AML-193 (cell line): ENCODE data around the gene SPTY2D1.
A peak's percentile ranks its signal among the peaks of the same experiment; 100 is the strongest.
"Not testable (repeated sequence)": the region's sequence is repeated elsewhere in the genome, so short reads cannot be mapped to it uniquely, and the experiment has no call there.

Experiments used
- DNase-seq, 2 experiments: peaks; one replicate each; lab custom pipeline; 2025; lab: John Stamatoyannopoulos, UW

The SPTY2D1 gene, protein sequence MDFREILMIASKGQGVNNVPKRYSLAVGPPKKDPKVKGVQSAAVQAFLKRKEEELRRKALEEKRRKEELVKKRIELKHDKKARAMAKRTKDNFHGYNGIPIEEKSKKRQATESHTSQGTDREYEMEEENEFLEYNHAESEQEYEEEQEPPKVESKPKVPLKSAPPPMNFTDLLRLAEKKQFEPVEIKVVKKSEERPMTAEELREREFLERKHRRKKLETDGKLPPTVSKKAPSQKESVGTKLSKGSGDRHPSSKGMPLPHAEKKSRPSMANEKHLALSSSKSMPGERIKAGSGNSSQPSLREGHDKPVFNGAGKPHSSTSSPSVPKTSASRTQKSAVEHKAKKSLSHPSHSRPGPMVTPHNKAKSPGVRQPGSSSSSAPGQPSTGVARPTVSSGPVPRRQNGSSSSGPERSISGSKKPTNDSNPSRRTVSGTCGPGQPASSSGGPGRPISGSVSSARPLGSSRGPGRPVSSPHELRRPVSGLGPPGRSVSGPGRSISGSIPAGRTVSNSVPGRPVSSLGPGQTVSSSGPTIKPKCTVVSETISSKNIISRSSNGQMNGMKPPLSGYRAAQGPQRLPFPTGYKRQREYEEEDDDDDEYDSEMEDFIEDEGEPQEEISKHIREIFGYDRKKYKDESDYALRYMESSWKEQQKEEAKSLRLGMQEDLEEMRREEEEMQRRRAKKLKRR

DNA sequence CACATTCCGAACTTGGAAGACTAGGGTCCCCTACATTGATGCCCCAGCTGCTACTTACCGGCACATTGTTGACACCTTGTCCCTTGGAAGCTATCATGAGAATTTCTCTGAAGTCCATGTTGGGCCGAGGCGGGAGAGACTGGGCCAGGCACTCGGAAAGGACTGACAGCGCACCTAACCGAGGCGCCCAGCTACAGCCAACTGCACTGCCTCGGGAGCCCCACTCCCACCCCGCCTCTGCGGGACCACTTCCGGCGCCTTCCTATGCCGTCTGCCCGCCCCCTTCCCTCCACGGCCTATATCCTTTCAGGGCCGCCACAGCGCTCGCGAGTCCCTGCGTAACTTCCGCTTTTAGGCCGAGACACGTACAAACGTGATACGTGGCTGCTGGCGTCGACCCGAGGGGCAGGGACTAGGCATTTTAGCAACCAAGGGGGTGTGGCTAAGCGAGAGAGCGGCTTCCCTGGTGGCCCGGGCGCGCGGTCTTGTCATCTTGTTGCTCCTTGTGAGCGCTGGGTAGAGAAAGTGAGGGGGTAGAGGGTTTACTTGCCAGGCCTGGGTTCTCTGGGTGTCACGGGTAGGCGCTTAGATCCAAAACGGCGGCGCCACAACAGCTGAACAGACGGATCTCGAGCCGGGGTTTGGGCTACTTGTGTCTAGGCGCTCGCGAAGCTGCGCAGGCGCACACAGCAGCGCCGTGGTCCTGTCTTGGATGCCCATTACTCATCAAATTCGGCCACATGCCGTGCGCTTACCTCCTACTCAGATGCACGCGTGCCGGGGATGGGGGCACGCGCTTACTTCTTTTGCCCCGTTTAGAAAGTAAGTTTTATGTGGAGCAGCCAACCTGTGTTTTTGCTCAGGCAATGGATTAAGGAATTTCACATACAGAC, at the start of gene SPTY2D1:
Gene SPTY2D1, minus strand, starts transcription at position 203 of the 893 bp plus-strand sequence. Its CDS starts 85 bp downstream, at position 118.
- DNase-seq: peak; percentile 96 to 97

DNA sequence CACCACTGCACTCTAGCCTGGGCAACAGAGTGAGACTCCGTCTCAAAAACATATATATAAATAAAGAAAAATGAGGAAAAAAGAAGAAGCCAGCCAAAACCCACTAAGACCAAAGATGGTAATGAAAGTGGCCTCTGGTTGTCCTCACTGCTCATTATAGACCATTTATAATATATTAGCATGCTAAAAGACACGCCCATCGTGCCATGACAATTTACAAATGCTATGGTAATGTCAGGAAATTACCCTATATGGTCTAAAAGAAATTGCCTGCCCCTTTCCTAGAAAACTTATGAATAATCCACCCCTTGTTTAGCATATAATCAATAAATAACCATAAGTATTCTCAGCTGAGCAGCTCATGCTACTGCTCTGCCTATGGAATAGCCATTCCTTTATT, 48.3 kb upstream of the SPTY2D1 start:
- DNase-seq: no peak

DNA sequence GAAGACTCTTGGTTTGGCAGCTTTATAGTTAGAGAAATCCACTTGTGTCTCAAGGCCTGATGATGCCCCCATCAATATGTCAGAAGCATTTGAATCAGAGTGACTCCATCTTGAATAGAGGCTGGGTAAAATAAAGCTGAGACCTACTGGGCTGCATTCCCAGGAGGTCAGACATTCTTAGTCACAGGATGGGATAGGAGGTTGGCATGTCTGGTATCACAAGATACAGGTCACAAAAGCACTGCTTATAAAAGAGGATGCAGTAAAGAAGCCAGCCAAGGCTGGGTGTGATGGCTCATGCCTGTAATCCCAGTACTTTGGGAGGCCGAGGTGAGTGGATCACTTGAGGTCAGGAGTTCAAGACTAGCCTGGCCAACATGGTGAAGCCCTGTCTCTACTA, 47.8 kb upstream of the SPTY2D1 start:
- DNase-seq: not testable (repeated sequence)

DNA sequence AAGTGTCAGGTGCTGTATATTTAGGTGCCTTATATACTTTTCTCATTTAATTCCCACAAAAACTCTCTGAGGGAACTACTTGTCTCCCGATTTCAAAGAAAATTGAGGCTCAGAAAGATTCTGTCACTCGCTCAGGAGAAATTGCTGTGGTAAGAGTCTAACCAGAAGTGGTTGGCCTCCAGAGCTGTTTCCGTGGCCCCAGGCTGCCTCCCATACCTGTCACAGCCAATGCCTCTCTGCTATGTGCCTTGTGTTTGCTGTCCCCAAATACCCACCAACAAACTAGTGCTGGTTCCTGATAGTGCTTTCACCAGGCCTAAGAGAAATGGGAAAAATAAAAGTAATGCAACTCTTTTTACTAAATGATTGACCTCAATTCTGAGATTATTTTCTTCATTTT, 43.4 kb upstream of the SPTY2D1 start:
- no peak for DNase-seq

DNA sequence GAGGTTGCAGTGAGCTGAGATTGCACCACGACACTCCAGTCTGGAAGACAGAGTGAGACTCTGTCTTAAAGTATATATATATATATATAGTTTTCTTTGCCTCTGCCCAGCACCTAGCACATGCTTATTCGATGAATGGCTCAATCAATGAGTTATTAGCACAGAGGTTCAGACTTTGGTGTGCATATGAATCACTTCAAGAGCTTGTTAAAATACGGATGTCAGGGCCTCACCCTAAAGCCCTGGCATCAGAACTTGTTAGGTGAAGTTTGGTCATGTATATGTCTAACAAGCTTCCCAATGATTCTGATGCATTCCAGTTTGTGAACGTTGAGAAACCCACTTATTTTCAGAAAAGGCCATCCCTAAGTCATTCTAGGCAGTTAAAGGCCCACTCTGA, 42.7 kb upstream of the SPTY2D1 start:
- DNase-seq: no peak

DNA sequence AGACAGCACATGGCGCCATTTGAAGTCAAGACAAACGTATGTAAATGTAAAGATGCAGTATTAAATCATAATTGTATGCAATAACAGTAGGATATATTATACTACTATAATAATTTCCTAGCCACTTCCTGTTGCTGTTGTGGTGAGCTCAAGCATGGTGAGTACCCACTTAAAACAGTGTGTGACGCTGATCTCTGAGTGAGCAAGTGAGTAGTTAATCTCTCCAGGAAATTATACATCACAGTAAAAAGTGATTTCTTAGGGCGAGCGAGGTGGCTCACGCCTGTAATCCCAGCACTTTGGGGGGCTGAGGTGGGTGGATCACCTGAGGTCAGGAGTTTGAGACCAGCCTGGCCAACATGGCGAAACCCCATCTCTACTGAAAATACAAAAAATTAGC, 38.1 kb upstream of the SPTY2D1 start:
- DNase-seq: not testable (repeated sequence)

DNA sequence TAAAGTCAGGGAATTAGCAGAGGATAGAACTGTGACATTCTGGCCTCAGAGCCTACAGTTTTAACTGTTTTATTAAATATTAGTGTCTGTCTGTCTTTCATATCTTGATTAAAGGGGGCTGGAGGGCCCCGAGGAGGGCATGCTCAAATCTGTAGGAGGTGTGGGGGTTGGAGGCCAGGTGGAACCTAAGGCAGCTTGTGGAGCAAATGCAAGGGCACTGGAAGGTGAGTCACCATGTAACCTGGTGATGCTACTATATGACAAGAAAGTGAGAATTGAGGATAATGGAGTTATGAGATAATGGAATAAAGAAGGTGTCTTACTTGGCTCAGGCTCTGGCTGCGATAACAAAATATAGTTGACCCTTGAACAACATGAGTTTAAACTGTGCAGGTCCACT, 37.1 kb upstream of the SPTY2D1 start:
- DNase-seq: no peak

DNA sequence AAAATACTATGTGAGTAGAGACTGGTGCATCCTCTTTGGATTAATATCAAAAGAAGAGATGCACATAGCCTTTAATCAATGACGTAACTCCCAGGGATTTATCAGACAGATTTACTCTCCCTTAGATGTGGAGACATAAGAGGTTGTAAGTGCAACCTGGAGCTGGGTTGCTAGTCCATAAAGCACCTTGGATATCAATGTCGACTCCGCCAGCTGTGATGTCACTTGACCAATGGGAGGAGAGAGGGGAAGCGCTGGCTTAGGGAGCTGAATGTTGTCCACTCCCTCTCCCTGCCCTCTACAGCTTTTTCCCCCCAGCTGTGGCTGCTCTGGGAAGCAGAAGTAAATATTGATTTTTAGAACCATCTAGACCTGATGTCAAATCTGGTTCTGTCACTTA, 35.6 kb upstream of the SPTY2D1 start:
- no peak for DNase-seq

DNA sequence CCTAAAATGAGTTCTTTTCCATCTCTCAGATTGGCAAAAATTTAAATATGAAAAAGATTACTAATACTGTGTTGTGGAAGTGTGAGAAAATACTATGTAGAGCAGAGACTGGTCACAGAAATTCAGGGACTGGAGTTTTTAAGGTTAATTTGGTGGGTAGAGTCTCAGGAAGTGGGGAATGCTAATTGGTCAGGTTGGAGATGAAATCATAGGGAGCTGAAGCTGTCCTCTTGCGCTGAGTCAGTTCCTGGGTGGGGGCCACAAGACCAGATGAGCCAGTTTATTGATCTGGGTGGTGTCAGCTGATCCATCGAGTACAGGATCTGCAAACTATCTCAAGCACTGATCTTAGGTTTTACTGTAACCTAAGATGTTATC, 35.1 kb upstream of the SPTY2D1 start:
- DNase-seq: no peak

DNA sequence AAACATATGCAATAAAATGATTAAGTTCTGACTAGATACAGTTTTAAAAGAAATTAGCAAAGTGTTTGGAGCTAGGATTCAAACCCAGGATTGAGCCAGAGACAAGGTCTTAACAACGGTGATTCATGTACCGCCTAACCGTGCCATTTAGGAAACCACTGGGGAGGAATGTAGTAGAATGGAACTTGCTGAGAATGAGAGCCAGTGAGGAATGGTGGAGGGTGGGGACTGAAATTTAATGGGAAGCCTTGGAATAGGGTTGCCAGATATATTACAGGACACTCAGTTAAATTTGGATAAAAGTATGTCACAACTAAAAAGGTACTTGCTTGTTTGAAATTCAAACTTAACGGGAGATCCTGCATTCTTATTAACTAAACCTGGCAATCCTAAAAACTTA, 34.0 kb upstream of the SPTY2D1 start:
- no peak for DNase-seq

DNA sequence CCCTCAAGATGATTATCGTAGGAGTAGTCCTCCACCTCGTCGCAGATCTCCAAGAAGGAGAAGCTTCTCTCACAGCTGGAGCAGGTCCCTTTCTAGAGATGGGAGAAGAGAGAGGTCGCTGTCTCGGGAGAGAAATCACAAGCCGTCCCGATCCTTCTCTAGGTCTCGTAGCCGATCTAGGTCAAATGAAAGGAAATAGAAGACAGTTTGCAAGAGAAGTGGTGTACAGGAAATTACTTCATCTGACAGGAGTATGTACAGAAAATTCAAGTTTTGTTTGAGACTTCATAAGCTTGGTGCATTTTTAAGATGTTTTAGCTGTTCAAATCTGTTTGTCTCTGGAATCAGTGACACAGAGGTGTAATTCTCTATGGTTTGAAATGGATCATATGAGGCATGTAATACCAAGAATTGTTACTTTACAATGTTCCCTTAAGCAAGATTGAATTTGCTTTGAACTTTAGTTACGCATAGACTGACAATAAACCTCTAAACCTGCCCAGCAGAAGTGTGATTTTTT, 31.3 kb upstream of the SPTY2D1 start:
- DNase-seq: not testable (repeated sequence)

DNA sequence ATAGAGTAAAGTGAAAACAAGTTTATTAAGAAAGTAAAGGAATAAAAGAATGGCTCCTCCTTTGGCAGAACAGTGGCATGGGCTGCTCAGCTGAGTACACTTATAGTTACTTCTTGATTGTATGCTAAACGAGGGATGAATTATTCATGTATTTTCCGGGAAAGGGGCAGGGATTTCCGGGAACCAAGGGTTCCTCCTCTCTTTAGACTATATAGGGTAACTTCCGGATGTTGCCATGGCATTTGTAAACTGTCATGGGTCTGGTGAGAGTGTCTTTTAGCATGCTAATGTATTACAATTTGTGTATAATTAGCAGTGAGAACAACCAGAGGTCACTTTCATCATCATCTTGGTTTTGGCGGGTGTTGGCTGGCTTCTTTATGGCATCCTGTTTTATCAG, 23.5 kb upstream of the SPTY2D1 start:
- no peak for DNase-seq

DNA sequence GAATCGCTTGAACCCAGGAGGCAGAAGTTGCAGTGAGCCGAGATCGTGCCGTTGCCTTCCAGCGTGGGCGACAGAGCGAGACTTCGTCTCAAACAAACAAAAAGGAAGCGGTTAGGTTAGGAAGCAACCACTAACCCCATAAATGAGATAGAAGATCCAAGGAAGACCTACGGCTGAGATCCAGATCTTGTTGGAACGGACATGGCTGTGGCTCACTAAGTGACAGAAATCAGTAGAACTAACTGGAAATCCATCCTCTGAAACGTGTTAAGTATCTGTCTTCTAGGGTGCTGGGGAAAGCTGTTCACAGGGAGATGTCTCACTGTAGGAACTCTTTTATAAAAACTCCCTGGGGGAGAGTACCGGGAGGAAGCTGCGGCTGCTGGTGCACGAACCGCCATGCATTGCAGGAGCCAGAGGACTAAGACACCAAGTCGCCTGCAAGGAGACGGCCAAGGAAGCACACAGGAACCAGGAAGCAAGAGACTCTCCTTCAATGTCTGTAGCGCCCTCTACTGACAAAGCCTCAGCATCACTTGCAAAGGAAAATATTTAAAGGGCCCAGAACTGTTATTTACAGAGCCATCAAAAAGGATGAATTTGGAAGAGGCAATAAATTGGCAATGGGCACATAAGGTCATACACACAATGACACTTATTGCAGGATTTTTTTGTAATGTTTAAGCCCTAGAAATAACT, 16.9 kb upstream of the SPTY2D1 start:
- peak; percentile 77 to 88 for DNase-seq

DNA sequence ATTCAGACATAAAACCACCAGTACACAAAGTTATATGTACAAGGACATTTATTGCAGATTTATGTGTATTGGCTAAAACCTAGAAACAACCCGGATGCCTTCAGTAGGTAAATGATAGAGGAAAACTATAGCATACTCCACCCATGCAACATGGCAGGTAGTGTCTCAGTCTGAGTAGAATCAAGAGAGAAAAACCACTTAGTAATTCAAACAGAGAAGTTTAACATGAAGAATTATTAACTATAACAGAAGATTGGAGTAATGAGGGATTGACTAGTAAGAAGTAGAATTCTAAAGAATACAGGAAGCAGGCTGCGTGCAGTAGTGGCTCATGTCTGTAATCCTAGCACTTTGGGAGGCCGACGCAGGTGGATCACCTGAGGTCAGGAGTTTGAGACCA, 16.2 kb upstream of the SPTY2D1 start:
- no peak for DNase-seq

DNA sequence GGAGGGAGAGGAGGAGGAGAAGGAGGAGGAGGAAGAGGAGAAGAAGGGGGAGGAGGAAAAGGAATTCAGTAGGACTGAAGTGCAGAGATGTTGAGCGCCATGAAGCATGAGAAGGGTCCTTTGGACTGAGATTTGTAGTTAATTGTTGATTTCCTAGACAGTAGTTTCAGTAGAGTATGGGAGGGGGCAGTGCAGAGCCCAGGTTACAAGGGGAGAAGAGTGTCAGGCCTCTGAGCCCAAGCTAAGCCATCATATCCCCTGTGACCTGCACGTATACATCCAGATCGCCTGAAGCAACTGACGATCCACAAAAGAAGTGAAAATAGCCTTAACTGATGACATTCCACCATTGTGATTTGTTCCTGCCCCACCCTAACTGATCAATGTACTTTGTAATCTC, 8.9 kb upstream of the SPTY2D1 start:
- not testable (repeated sequence) for DNase-seq

DNA sequence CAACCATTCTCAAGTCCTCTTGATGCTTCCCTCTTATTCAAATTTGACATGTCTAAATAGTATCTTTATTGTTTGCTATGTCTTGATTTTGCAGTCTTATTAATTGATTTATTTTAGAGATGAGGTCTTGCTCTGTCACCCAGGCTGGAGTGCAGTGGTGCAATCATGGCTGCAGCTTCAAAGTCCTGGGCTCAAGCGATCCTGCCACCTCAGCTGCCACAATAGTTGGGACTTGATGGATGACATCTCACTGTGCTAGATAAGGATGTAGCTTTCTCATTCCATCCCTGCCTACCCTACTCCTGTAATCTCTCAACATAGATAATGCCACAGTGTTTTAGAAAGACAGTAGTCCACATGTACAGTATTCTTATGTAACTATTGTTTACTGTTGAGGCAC, 7.5 kb upstream of the SPTY2D1 start:
- DNase-seq: no peak

DNA sequence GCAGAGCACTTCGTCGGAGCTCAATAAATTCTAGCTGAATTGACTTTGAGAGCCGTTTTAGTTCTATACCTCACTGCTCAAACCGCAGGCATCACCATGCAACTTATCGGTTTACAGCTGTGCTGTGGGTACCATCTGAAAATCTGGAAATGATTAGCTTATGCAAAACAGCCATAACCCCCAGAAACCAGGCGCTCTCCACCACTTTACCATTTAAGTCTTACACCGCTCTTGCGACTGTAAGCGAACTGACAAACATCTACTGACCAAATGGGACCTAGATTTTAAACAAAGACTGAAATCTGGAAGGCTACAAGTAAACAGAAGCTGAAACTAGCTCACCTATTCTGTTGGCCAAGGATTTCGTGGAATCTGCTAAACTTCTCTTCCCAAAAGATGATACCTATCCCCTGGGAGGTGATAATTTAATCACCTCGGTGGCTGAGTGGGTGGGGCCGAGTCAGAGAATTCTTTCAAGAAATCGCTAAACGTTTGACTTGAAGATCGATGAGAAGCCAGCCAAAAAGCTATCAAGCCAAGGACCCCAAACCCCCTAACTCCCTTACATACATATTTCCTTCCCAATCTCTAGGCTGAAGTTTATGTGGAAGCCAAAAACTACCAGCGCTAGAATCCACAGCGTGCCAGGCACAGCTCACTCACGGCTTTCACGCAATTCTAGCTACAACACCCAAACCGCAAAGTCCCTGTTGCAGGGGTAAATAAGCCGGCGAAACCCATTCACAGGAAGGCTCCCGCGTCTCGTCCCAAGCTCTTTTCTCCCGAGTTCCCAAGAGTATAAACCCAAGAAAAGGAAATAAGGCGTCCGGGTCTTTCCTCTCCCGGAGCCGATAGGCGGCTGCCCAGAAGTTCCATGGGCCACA, 644 bp downstream of the SPTY2D1 start:
- DNase-seq: peak in 1 of 2 experiments; percentile 3

DNA sequence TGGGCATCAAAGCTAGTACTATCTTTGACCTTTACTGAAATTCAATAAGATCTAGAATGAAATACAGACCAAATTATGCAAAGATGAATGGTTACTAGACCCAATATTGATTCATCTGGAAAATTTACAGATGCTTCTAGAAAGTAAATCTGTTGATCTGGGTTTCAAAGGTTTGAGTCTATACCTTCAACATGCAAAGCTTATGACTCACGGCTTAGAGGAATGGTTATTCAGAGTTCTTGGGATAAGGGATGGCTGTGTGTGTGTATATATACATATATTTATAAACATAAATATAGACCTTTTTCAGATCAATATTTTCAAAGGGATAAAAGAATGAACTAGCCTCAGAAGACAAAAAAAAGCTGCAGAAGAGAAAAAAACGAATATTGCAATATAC, 1.3 kb downstream of the SPTY2D1 start:
- DNase-seq: no peak

DNA sequence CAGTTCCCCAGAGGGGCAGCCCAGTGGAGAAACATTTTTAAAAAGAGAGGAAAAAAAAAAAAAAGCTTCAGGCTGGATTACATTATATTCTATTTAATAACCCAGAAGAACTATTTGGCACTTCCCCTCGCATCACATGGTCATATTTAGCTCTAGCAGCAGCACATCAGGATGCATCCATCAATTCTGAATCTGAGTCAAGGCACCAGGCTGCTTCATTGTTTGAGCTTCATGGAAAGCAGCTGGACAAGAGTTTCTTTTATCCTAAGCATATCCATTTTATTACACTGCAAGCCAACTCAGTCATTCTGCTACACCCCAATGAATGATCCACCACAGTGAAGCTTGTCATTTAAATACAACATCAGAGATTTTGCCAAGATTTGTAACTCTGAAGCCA, 10.0 kb downstream of the SPTY2D1 start:
- no peak for DNase-seq

DNA sequence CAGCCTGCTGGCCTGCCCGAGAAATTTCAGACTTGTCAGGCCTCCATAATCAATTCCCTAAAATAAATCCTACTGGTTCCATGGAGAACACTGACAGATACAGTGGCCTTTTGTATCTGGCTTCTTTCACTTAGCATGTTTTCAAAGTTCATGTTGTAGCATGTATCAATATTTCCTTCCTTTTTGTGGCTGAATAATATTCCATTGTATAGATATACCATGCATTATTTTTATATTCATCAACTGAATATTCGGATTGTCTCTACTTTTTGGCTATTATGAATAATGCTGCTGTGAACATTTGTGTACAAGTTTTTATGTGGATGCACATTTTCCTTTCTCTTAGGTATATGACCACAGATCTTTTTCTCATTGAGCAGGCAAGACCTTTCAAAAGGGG, 10.4 kb downstream of the SPTY2D1 start:
- DNase-seq: no peak
